Measurements from ENCODE around the gene MEGF6. TPM values are rescaled to one million over a fixed set of nuclear protein-coding genes. Genes with fewer than 3 reads are reported as not detected.

Gene MEGF6
- total RNA-seq, 1 donor = 102 TPM

- H3K4me3 ChIP-seq (ENCODE audit: low read depth, low read length) = no peak overlapping the region
- no peak for DNase-seq (ENCODE audit: low read depth)
- TF ChIP-seq, protein P1, sequence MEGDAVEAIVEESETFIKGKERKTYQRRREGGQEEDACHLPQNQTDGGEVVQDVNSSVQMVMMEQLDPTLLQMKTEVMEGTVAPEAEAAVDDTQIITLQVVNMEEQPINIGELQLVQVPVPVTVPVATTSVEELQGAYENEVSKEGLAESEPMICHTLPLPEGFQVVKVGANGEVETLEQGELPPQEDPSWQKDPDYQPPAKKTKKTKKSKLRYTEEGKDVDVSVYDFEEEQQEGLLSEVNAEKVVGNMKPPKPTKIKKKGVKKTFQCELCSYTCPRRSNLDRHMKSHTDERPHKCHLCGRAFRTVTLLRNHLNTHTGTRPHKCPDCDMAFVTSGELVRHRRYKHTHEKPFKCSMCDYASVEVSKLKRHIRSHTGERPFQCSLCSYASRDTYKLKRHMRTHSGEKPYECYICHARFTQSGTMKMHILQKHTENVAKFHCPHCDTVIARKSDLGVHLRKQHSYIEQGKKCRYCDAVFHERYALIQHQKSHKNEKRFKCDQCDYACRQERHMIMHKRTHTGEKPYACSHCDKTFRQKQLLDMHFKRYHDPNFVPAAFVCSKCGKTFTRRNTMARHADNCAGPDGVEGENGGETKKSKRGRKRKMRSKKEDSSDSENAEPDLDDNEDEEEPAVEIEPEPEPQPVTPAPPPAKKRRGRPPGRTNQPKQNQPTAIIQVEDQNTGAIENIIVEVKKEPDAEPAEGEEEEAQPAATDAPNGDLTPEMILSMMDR (IDR thresholded peaks at IDR 0.05; ENCODE audit: insufficient read depth, low read length) = no peak
These were observed 167.0 kb downstream of the MEGF6 start for GRCh38 chr1:3444298-3444697.

GRCh38 chr1:3443807-3444206 is 167.5 kb downstream of the MEGF6 start:
- H3K4me3 ChIP-seq (ENCODE audit: low read depth, low read length) = no peak overlapping the region
- TF ChIP-seq, protein P1 (IDR thresholded peaks at IDR 0.05; ENCODE audit: insufficient read depth, low read length) = no peak
- DNase-seq (ENCODE audit: low read depth) = no peak

- no peak for DNase-seq (ENCODE audit: low read depth)
- H3K4me3 ChIP-seq (ENCODE audit: low read depth, low read length) = no peak overlapping the region
- TF ChIP-seq, protein P1 (IDR thresholded peaks at IDR 0.05; ENCODE audit: insufficient read depth, low read length) = no peak
These were observed 168.4 kb downstream of the MEGF6 start for GRCh38 chr1:3442901-3443300.

GRCh38 chr1:3442331-3442730 is 169.0 kb downstream of the MEGF6 start:
- DNase-seq (ENCODE audit: low read depth) = no peak
- H3K4me3 ChIP-seq (ENCODE audit: low read depth, low read length) = no peak overlapping the region
- TF ChIP-seq, protein P1 (IDR thresholded peaks at IDR 0.05; ENCODE audit: insufficient read depth, low read length) = no peak

DNA sequence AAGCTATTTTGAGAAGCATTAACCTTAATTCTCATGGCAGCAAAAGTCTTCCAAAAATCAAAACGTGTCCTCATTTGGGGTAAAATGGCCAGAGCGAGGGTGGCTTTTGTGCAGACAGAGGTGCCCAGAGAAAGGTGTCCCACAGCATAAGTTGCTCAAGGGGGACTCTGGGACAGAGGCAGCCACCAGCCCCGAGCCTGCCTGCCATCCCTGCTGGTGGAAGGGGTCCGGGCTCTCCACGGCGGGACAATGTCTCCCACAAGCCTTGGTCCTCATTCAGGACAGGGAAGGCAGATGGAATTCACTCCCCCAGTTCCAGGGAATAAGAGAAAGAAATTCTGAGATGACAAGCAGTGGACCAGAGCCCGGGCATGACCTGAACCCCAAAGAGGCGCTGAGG is 169.4 kb downstream of the MEGF6 start:
- DNase-seq (ENCODE audit: low read depth) = no peak
- H3K4me3 ChIP-seq (ENCODE audit: low read depth, low read length) = no peak overlapping the region
- TF ChIP-seq, protein P1 (IDR thresholded peaks at IDR 0.05; ENCODE audit: insufficient read depth, low read length) = no peak

DNA sequence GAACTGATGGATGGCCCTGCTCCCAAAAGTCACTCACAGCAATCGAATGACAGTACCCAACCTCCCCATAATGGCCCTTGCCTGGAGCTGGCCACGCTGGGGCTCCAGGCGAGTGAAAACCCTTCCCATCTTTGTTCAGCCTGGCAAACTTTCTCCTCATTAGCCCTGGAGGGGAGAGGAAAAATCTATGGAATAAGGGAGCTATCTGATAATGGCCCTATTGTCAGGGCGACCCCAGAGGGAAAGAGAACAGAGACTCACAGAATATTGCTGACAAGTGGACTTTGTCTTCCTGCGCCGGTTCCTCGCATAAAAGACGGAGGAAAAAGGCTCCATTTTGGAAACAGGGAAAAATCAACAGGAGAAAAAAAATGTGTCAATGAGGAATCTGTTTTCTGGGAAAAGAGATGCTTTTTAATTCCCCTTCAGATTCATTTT is 169.9 kb downstream of the MEGF6 start:
- DNase-seq (ENCODE audit: low read depth) = no peak
- TF ChIP-seq, protein P1 (IDR thresholded peaks at IDR 0.05; ENCODE audit: insufficient read depth, low read length) = no peak
- no peak overlapping the region for H3K4me3 ChIP-seq (ENCODE audit: low read depth, low read length)

DNA sequence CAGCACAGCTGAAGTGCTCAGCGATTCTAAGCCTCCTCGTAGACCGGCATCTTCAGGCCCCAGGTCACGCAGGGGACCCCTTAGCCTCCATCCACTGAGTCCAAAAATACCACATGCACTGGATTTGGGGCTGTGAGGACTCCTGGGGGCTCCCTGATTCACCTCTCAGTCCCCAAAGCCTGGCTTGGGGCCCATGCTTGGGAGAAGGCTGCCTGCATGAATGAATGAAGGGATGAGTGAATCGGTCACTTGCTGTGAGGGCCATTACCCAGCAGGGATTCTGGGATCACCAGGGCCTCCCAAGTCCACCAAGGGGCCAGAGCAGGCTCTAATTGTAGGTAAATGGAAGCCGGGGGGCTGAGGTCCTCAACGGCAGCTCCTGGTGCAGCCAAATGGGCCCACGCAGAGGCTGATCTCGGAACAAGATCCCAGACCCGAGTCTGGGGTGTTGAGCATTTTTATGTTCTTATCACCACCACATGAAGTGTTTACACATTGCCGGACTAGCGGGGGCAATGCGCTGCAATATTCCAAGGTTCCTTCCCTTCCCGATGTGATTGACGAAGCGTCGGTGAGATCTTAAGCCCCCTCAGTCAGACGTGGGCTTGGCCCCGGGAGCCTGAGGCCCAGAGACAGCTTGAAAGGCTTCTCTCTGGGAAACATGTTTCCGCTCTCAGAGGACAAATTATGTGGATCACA is 170.4 kb downstream of the MEGF6 start:
- no peak overlapping the region for H3K4me3 ChIP-seq (ENCODE audit: low read depth, low read length)
- TF ChIP-seq, protein P1 (IDR thresholded peaks at IDR 0.05; ENCODE audit: insufficient read depth, low read length) = no peak
- no peak for DNase-seq (ENCODE audit: low read depth)
